Measurements from ENCODE around the gene TMPRSS4. TPM values are rescaled to one million over a fixed set of nuclear protein-coding genes. Genes with fewer than 3 reads are reported as not detected.

Gene TMPRSS4
- polyA plus RNA-seq (ENCODE audit: insufficient read length in 4 of 4), result 10 to 100 TPM; 27.6 to 33.1 (median 29.1) TPM

- DNase-seq (ENCODE audit: low read depth in 4 of 4, low spot score in 3 of 4), result peak in 3 of 4 donors; percentile 56 to 63 (median 60)
Measured at GRCh38 chr11:118076754-118077281, at the start of gene TMPRSS4. Gene TMPRSS4, plus strand, starts transcription at chr11:118077078. Its CDS starts 225 bp downstream, at chr11:118077303.

DNA sequence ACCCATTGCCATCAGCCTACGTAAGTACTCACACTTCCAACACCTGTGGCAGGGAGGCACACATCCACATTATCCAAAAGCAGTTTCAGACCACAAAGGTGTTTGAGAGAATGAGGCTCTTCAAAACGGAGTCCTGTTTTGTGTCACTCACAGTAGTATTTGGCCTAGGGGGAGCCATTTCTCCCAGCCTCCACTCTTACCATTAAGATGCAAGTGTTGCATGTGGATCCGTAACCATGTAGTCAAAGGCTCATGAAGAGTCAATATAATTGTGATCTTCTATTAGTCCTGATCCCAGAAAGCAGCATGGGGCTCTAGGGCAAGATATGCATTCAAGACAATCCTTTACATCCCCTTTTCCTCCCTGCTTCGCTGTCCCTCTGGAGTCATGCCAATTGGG is 49.2 kb upstream of the TMPRSS4 start:
- DNase-seq (ENCODE audit: low read depth in 4 of 4, low spot score in 3 of 4), result no peak

DNA sequence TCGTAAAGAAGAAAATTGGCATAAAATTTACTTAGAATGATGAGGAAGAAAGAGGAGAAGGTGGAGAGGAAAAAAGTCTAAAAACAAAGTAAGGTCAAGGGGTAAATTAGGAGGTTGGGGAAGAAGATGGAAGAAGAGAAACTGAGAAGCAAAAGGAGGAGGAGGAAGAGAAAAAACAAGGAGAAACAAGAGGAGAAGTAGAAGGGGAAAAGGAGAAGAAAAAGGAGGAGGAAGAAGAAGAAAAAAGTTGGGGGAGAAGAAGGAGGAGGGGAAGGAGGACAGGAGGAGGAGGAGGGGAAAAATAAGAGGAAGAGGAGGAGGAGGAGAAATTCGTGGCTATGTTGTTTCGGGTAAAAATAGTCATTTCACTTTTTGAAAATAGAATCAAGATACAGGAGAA is 48.3 kb upstream of the TMPRSS4 start:
- no peak for DNase-seq (ENCODE audit: low read depth in 4 of 4, low spot score in 3 of 4)

- DNase-seq (ENCODE audit: low read depth in 4 of 4, low spot score in 3 of 4), result no peak
Measured at GRCh38 chr11:118033443-118033842, 43.4 kb upstream of the TMPRSS4 start.

DNA sequence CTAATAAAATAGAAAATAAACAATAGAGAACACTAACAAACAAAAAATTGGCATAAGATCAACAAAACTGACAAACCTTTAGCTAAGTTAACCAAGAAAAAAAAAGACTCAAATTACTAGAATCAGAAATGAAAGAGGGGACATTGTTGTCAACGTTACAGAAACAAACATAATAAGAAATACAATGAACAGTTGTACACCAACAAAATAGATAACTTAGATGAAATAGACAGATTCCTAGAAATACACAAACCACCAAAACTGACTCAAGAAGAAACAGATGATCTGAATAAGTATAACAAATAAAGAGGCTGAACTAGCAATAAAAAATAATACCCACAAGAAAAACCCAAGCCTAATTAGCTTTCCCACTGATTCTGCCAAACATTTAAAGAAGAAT is 34.7 kb upstream of the TMPRSS4 start:
- no peak for DNase-seq (ENCODE audit: low read depth in 4 of 4, low spot score in 3 of 4)

- DNase-seq (ENCODE audit: low read depth in 4 of 4, low spot score in 3 of 4), result no peak
Measured at GRCh38 chr11:118042796-118043195, 34.1 kb upstream of the TMPRSS4 start.

- no peak for DNase-seq (ENCODE audit: low read depth in 4 of 4, low spot score in 3 of 4)
Measured at GRCh38 chr11:118045191-118045590, 31.7 kb upstream of the TMPRSS4 start.

GRCh38 chr11:118046051-118046963 is 30.6 kb upstream of the TMPRSS4 start:
- no peak for DNase-seq (ENCODE audit: low read depth in 4 of 4, low spot score in 3 of 4)

- no peak for DNase-seq (ENCODE audit: low read depth in 4 of 4, low spot score in 3 of 4)
Measured at GRCh38 chr11:118046964-118047700, 29.7 kb upstream of the TMPRSS4 start.

- DNase-seq (ENCODE audit: low read depth in 4 of 4, low spot score in 3 of 4), result no peak
Measured at GRCh38 chr11:118047749-118048148, 29.1 kb upstream of the TMPRSS4 start.

- DNase-seq (ENCODE audit: low read depth in 4 of 4, low spot score in 3 of 4), result no peak
Measured at GRCh38 chr11:118048472-118049370, 28.2 kb upstream of the TMPRSS4 start.

DNA sequence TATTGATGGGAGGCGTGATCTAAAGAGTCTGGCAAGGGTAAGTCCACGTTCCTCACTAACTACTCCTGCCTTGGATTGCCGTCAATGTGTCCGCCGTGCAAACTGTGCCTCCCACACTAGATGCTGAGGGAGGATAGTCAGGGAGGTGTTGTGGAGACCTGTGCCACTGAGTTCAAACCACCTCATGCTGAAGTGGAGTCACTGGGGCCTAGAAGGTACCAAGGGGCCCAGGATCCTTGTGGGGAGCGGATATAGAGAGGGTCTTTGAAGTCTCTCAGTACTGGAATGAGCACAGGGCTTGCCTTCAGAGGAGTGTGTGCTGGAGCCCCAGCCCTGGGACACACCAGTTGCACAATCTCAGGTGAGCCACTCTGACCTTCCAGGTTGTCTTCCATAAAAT is 27.1 kb upstream of the TMPRSS4 start:
- no peak for DNase-seq (ENCODE audit: low read depth in 4 of 4, low spot score in 3 of 4)

DNA sequence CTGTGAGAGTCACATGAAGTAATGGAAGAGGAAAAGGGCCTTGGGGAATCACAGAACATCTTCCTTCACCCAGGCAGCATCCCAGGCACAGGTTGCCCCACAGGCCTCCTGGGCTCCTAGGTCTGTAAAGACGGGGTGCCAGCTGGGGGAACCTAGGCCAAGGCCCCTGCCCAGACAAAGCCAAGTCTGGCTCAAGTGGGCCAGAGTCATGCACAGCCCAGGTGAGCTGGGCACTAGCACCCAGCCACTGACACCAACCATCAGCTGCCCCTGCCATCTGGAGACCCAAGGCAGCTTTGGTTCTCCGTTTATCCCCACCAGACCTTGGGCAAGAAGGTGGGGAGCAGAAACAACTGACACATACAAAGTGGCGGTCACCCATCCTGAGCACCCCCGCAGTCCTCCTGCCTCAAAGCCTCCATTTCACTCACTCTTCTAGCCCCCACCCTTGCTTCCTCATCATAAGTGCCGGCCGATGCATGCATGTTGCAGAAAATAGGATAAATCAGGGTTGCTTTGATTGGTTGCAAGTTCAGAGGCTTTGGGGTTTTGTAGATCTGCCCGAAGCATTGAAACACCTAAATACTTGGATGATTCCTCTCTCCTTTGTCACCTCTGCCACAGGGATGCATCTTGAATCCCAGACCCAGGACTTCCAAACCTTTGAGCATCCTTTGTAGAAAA is 26.5 kb upstream of the TMPRSS4 start:
- DNase-seq (ENCODE audit: low read depth in 4 of 4, low spot score in 3 of 4), result no peak

DNA sequence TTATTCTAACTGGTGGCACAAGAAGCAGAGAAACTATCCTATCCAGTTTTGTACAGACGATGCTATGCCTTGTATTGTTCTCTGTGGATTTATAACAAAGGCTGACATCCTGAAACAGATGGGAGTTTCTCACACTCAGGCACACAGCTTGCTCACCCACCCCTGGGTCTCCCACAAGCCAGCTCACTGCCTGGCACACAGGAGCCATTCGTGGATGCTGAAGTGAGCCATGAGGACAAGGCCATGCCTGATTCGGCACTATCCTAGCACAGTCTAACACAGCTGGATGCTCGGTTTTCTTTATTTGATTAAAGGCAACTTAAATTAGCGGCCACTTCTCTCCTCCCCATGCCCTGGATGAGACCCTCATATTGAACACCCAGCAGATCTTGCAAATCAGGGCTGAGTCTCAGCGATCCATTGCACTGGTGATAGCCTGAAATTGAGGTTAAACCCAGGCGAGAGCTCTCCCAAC is 25.7 kb upstream of the TMPRSS4 start:
- DNase-seq (ENCODE audit: low read depth in 4 of 4, low spot score in 3 of 4), result no peak

DNA sequence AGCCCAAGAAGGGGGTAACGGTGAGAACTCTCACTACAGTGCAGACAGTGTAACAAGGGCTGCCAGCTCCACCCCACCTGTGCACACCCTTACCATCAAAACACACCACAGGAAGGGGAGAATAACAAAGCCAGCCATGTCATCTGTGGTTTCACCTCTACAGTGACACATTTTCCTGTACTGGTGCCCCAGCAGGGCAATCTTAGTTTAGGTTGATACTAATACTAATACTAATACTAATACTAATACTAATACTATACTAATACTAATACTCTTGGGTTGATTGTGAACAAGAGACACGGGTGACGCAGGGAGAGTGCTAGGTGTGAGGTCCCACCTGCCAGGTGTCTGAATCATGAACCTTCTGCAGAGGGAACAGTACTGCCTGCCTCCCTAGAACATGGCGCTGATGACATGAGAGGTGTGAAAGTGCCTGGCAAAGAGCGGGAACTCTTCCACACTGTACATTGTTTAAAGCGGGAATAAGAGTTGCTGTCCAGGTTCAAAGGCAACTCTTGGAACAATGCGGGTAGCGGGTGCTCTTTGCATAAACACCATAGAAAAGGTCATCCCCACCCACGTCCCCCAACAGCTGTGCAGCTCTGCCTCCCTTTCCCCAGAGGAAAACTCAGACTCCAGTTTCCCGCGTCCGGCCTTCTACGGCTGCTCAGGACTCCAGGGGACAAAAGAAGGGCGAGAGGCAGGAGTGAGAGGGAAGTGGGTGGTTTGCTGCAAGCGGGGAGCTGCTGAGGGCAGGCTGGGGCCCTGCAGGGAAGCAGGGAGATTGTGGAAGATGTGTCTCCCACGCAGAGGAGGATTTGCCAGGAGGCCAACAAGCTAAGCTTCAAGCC is 25.0 kb upstream of the TMPRSS4 start:
- DNase-seq (ENCODE audit: low read depth in 4 of 4, low spot score in 3 of 4), result no peak

DNA sequence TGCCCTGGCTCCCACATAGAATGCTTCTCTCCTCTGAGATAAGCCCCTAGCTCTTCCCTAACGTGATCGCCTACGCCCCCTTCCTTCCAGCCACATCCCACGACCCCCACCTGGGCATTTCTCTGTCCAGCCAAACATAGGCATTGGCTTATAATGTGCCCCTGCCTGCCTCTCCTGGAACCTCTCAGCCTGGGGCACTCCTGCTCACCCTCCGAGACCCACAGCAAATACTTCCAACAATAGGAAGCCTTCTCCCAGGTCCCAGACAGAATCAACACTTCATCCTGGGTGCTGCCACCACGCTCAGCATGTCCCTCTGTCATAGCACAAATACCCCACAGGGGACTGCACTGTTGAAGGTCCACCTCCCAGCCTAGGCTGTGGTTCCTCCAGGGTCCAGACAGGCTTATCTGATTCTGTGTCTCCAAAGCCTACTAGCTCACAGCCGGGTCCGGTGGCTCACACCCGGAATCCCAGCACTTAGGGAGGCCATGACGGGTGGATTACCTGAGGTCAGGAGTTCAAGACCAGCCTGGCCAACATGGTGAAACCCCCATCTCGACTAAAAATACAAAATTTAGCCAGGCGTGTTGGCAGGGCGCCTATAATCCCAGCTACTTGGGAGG is 24.2 kb upstream of the TMPRSS4 start:
- DNase-seq (ENCODE audit: low read depth in 4 of 4, low spot score in 3 of 4), result no peak

DNA sequence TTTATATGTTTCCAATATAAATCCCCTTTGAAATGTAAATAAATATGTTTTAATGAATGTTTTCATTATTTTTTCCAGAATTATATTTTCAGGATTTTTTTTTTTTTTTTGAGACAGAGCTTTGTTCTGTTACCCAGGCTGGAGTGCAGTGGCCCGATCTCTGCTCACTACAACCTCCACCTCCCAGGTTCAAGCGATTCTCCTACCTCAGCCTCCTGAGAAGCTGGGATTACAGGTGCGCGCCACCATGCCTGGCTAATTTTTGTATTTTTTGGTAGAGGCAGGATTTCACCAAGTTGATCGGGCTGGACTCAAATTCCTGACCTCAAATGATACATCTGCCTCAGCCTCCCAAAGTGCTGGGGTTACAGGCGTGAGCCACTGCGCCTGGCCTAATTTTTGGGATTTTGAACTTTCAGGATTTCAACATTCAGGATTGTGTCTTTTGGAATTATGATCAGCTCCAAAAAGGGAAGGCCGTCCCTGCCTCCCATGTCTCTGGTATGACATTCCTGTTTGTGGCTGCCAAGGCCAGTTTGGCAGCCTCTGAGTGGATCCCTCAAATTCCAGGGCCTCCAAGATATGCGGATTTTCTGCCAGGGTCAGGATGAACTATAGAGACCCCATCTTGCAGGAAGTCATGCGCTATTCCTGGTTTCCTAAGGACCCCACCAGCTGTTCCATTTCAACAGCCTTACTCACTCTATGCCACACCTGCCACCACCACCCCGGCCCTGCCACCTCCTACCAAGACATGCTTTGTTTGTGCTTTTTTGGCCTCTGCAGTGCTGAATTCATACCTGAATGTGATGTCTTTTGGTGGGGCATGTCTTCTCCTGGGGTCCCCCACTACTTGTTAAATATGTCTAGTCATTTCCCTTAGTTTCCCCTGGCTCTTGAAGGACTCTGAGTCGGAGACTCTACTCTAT is 21.9 kb upstream of the TMPRSS4 start:
- DNase-seq (ENCODE audit: low read depth in 4 of 4, low spot score in 3 of 4), result no peak

Data from right renal pelvis (tissue), 4 donors.